IgD-negative memory B cell (primary cell): ENCODE measurements around the gene WNT10A. TPM values are rescaled to one million over a fixed set of nuclear protein-coding genes. Genes with fewer than 3 reads are reported as not detected.

Experiments used
- H3K27ac Mint-ChIP-seq, 3 donors: one replicate each; pipeline ENCODE4 v1.8.0; 2020 to 2022; ENCODE audit warnings: mild to moderate bottlenecking in 3 of 3, mixed read lengths in 3 of 3, moderate library complexity in 1 of 3
- H3K27me3 Mint-ChIP-seq: one replicate; pipeline ENCODE4 v1.8.0; 2021; ENCODE audit warnings: mixed read lengths
- H3K36me3 Mint-ChIP-seq: one replicate; pipeline ENCODE4 v1.8.0; 2020; ENCODE audit warnings: mild to moderate bottlenecking, mixed read lengths
- H3K4me1 Mint-ChIP-seq, 3 donors: one replicate each; pipeline ENCODE4 v1.8.0; 2020 to 2022; ENCODE audit warnings: mixed read lengths in 3 of 3, mild to moderate bottlenecking in 1 of 3
- H3K4me3 Mint-ChIP-seq, 4 donors: one replicate each; pipeline ENCODE4 v1.8.0; 2020 to 2022; ENCODE audit warnings: mild to moderate bottlenecking in 4 of 4, mixed read lengths in 4 of 4, moderate library complexity in 3 of 4
- H3K9me3 Mint-ChIP-seq, 3 donors: one replicate each; pipeline ENCODE4 v1.8.0; 2020 to 2021; ENCODE audit warnings: mixed read lengths in 3 of 3, mild to moderate bottlenecking in 1 of 3
- polyA plus RNA-seq: library from polyadenylated mRNA; unstranded; fragments of 300-500 nt; fragmentation: Illumina TruSeq; gene quantifications from one replicate; pipeline ENCODE4 v1.2.3, GENCODE V29; 2021

WNT10A gene
- polyA plus RNA-seq, 1 donor from 2014 or later: 2.4 TPM

GRCh38 chr2:218865396-218865795 lies 15.3 kb upstream of the WNT10A start:
- peaks cover 5 to 7% (median 6%) of the 10 kb centered on the region in 3 donors for H3K4me1 Mint-ChIP-seq
- no peak overlapping the region for H3K4me3 Mint-ChIP-seq
- H3K36me3 Mint-ChIP-seq: peaks cover 3% of the 10 kb centered on the region
- no peak overlapping the region for H3K27ac Mint-ChIP-seq
- no peaks in the 10 kb centered on the region for H3K9me3 Mint-ChIP-seq
- peaks cover 40% of the 10 kb centered on the region for H3K27me3 Mint-ChIP-seq

- Mint-ChIP-seq H3K27ac (no peak overlapping the region), H3K9me3 (no peaks in the 10 kb centered on the region)
Measured at GRCh38 chr2:218865999-218866398, 14.7 kb upstream of the WNT10A start.

GRCh38 chr2:218867900-218868299 lies 12.8 kb upstream of the WNT10A start:
- Mint-ChIP-seq H3K4me1 (peaks cover 10 to 14% (median 13%) of the 10 kb centered on the region in 3 donors), H3K27me3 (peaks cover 37% of the 10 kb centered on the region), H3K9me3 (no peaks in the 10 kb centered on the region), H3K36me3 (peaks cover 3% of the 10 kb centered on the region), H3K4me3 (no peak overlapping the region), H3K27ac (no peak overlapping the region)

More at GRCh38 chr2:218865999-218866398, 14.7 kb upstream of the WNT10A start:
- H3K27me3 Mint-ChIP-seq: peaks cover 35% of the 10 kb centered on the region
- H3K4me1 Mint-ChIP-seq: peaks cover 7 to 11% (median 8%) of the 10 kb centered on the region in 3 donors
- H3K4me3 Mint-ChIP-seq: no peak overlapping the region
- H3K36me3 Mint-ChIP-seq: peaks cover 3% of the 10 kb centered on the region

GRCh38 chr2:218869064-218869463 lies 11.6 kb upstream of the WNT10A start:
- H3K27me3 Mint-ChIP-seq: peaks cover 27% of the 10 kb centered on the region
- peak overlapping the region in 2 of 4 donors; percentile 5 to 18 for H3K4me3 Mint-ChIP-seq
- peaks cover 14 to 18% (median 14%) of the 10 kb centered on the region in 3 donors for H3K4me1 Mint-ChIP-seq
- H3K27ac Mint-ChIP-seq: no peak overlapping the region
- peaks cover 3% of the 10 kb centered on the region for H3K36me3 Mint-ChIP-seq
- no peaks in the 10 kb centered on the region for H3K9me3 Mint-ChIP-seq

GRCh38 chr2:218870984-218871344 lies 9.7 kb upstream of the WNT10A start:
- Mint-ChIP-seq H3K9me3 (no peaks in the 10 kb centered on the region), H3K27ac (no peak overlapping the region), H3K36me3 (peaks cover 3% of the 10 kb centered on the region), H3K4me1 (peaks cover 14 to 22% (median 18%) of the 10 kb centered on the region in 3 donors), H3K4me3 (peak overlapping the region; percentile 70 to 91 (median 82)), H3K27me3 (peaks cover 24% of the 10 kb centered on the region)

GRCh38 chr2:218871345-218872302 lies 9.0 kb upstream of the WNT10A start:
- H3K27me3 Mint-ChIP-seq: peaks cover 20% of the 10 kb centered on the region

GRCh38 chr2:218872645-218873358 lies 7.8 kb upstream of the WNT10A start:
- peak overlapping the region in 1 of 3 donors; percentile 93 for H3K27ac Mint-ChIP-seq
- no peaks in the 10 kb centered on the region for H3K36me3 Mint-ChIP-seq
- no peaks in the 10 kb centered on the region for H3K9me3 Mint-ChIP-seq
- peaks cover 19% of the 10 kb centered on the region for H3K27me3 Mint-ChIP-seq
- H3K4me1 Mint-ChIP-seq: peaks cover 19 to 27% (median 20%) of the 10 kb centered on the region in 3 donors
- peak overlapping the region in 3 of 4 donors; percentile 54 to 98 (median 70) for H3K4me3 Mint-ChIP-seq

More at GRCh38 chr2:218871345-218872302, 9.0 kb upstream of the WNT10A start:
- H3K9me3 Mint-ChIP-seq: no peaks in the 10 kb centered on the region
- peaks cover 15 to 25% (median 17%) of the 10 kb centered on the region in 3 donors for H3K4me1 Mint-ChIP-seq
- peaks cover 3% of the 10 kb centered on the region for H3K36me3 Mint-ChIP-seq
- peak overlapping the region; percentile 27 to 98 (median 86) for H3K4me3 Mint-ChIP-seq
- peak overlapping the region in 1 of 3 donors; percentile 3 for H3K27ac Mint-ChIP-seq

GRCh38 chr2:218873359-218874194 lies 7.1 kb upstream of the WNT10A start:
- Mint-ChIP-seq H3K9me3 (no peaks in the 10 kb centered on the region), H3K27me3 (peaks cover 19% of the 10 kb centered on the region), H3K36me3 (no peaks in the 10 kb centered on the region), H3K4me1 (peaks cover 19 to 27% (median 20%) of the 10 kb centered on the region in 3 donors), H3K27ac (peak overlapping the region in 1 of 3 donors; percentile 93), H3K4me3 (peak overlapping the region; percentile 51 to 85 (median 62))

GRCh38 chr2:218875692-218876246 lies 4.9 kb upstream of the WNT10A start:
- H3K4me3 Mint-ChIP-seq: no peak overlapping the region
- H3K9me3 Mint-ChIP-seq: no peaks in the 10 kb centered on the region
- peak overlapping the region in 1 of 3 donors; percentile 64 for H3K27ac Mint-ChIP-seq
- no peaks in the 10 kb centered on the region for H3K36me3 Mint-ChIP-seq
- H3K4me1 Mint-ChIP-seq: peaks cover 26 to 28% (median 27%) of the 10 kb centered on the region in 3 donors
- peaks cover 21% of the 10 kb centered on the region for H3K27me3 Mint-ChIP-seq

- Mint-ChIP-seq H3K4me3 (peak overlapping the region in 2 of 4 donors; percentile 38 to 53), H3K36me3 (no peaks in the 10 kb centered on the region), H3K4me1 (peaks cover 30 to 31% (median 30%) of the 10 kb centered on the region in 3 donors), H3K27me3 (peaks cover 17% of the 10 kb centered on the region), H3K27ac (peak overlapping the region; percentile 27 to 66 (median 45)), H3K9me3 (no peaks in the 10 kb centered on the region)
Measured at GRCh38 chr2:218876562-218877219, 4.0 kb upstream of the WNT10A start.

- H3K36me3 Mint-ChIP-seq: no peaks in the 10 kb centered on the region
Measured at GRCh38 chr2:218877331-218877730, 3.3 kb upstream of the WNT10A start.

GRCh38 chr2:218877891-218878290 lies 2.8 kb upstream of the WNT10A start:
- no peaks in the 10 kb centered on the region for H3K36me3 Mint-ChIP-seq
- peak overlapping the region in 1 of 3 donors; percentile 39 for H3K27ac Mint-ChIP-seq
- peaks cover 26 to 39% (median 33%) of the 10 kb centered on the region in 3 donors for H3K4me1 Mint-ChIP-seq
- H3K9me3 Mint-ChIP-seq: no peaks in the 10 kb centered on the region
- H3K4me3 Mint-ChIP-seq: no peak overlapping the region
- peaks cover 8% of the 10 kb centered on the region for H3K27me3 Mint-ChIP-seq

More at GRCh38 chr2:218877331-218877730, 3.3 kb upstream of the WNT10A start:
- H3K9me3 Mint-ChIP-seq: no peaks in the 10 kb centered on the region
- H3K4me1 Mint-ChIP-seq: peaks cover 27 to 33% (median 29%) of the 10 kb centered on the region in 3 donors
- no peak overlapping the region for H3K4me3 Mint-ChIP-seq
- H3K27me3 Mint-ChIP-seq: peaks cover 11% of the 10 kb centered on the region
- peak overlapping the region in 1 of 3 donors; percentile 66 for H3K27ac Mint-ChIP-seq

- Mint-ChIP-seq H3K27me3 (peaks cover 8% of the 10 kb centered on the region), H3K4me3 (no peak overlapping the region), H3K9me3 (no peaks in the 10 kb centered on the region), H3K36me3 (no peaks in the 10 kb centered on the region), H3K27ac (peak overlapping the region in 1 of 3 donors; percentile 39), H3K4me1 (peaks cover 26 to 39% (median 32%) of the 10 kb centered on the region in 3 donors)
Measured at GRCh38 chr2:218878486-218878885, 2.2 kb upstream of the WNT10A start.
